NCI-H1417 treated with DMSO at 0.1 percent for 48 hours (cell line): ENCODE data around the gene TRABD2B.
A peak's percentile ranks its signal among the peaks of the same experiment; 100 is the strongest.

Experiments used
- DNase-seq: peaks from one replicate; lab custom pipeline; 2025; lab: John Stamatoyannopoulos, UW

Gene TRABD2B

DNA sequence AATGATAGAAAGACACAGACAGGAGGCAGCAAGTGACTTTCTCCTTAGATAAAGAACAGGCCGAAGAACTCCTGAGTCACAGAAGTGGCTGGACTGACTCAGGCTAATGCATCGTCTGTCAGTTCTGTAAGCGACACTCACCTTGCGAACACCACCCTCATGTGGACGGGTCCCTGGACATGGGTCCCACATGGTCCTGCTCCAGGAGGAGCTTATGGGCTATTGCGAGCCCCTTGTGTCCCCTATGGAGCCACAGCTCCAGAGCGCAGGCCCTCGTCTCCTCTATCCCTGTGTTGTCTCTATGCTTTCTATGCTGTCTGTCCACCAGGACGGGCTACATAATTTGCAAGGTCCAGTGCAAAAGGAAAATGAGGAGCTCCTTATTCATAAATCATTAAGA, 85.8 kb downstream of the TRABD2B start:
- no peak for DNase-seq

DNA sequence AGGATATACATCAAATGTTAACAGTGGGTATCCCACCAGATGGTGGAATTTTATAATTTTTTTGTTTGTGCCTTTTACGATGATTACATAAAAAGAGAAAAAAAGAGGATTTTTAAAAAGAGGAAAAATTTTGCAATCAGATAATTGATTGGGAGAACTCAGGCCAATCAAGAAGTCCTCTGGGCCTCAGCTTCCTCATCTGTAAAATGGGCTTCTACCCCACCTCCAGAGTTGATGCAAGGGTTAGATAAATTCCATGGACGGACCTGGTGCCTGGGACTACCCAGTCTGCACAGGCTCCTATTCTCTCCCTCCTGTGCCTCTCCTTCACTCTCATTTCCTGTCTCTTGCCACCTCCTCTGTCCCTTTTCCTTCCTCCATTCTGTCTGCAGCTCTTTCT, 88.9 kb downstream of the TRABD2B start:
- DNase-seq = no peak

DNA sequence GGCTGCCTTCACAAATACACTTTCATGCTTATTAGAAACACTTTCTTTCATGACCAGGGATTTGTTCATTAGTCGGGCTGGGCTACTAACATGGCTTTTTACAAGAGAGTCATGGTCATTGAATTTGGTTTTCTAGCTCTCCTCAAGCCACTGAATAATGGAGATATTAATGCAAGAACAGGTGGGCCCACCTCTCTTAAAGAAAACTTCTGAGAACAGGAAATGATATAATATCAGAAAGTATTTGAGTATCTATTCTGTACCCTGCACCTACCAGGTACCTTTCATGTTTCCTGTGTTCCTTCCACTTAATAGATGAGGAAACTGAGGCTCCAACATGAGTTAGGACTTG, 90.0 kb downstream of the TRABD2B start:
- DNase-seq = no peak

DNA sequence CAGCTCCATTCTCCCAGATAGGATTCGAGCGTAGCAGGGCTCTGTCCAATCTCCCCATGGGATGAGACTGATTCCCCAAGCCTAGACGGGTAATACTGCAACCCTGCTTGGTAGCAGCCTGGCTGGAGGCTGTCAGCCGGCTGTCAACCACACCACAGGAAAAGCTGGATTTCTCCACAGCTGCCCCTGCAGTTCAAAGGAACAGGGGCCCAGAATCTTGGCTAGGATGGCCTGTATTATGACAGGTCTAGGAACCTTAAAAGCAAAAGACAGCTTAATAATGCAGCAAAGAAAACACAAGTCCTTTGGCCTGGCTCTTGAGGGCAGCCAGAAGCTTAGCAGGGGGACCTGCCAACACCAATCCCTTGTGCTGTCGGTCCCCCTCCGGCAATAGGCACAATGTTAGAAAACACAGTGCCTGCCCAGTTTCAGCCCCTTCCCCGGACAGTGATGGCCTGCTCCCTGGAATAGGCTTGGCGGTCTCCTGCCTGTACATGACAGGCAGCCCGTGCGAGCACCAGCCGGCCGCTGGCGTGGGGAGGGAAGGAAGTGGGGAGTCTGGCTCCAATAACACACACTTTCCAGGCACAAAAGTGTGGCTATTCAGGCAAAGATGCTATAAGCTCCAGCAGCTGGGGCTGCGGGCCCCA, 90.5 kb downstream of the TRABD2B start:
- no peak for DNase-seq

DNA sequence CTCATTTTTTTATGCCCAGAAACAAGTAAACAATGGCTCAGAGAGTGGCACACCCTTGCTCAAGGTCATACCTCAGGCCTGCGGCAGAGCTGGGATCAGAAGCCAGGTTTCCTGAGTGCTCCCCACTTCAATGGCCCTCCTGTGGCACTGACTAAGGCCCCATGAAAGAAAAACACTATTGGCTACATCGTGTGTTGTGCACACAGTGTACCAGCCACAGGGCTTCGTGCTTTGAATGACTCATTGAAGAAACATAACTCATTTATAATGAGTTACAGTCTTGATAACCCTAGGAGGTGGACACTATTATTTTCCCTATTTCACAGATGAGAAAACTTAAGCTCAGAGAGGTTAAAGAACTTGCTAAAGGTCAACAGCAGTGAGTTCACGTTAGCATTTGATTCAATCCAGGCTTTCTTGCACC, 91.2 kb downstream of the TRABD2B start:
- no peak for DNase-seq

DNA sequence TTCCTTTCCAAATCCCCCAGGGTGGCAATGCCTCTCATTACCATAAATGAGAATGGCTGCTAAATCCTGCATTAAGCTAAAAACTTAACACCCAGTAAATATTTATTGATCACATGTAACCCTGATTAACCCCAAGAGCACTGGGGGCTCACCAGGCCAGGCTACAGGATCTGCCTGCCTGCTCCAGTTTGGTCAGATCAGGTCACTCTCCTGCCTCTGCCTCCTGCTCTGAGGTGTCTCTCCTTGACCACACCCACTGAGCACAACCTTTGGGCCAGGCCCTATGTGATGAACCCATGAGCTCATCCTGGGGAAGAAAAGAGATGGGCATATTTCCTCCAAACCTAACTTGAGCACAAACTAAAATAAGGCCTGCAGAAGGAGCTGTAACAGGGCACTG, 93.5 kb downstream of the TRABD2B start:
- no peak for DNase-seq

DNA sequence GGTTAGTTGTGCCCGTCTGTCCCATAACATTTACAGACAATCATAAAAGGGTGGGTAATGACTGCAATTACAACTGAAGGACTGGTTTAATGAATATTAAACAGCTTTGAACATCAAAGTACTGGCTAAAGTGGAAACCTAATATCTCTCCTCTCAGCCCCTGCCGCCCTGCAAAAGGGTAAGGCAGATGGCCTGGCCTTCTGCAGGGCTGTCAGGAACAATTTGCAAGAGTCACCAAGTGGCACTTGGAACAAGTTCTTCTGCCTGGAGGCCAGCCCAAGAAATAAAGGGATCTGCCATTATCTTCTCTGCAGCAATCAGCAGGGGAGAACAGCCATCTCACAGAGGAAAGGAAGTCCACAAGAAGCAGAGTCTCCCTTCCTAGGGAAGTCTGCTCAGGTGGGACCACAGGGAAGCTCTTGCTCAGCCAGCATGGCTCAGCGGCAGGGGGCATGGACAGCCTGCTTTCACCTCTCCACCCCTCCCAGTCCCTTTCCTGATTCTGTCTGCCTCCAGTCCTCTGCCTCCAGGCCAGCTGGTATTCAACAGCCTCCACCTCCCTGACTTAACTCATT, 96.1 kb downstream of the TRABD2B start:
- DNase-seq = peak; percentile 34

DNA sequence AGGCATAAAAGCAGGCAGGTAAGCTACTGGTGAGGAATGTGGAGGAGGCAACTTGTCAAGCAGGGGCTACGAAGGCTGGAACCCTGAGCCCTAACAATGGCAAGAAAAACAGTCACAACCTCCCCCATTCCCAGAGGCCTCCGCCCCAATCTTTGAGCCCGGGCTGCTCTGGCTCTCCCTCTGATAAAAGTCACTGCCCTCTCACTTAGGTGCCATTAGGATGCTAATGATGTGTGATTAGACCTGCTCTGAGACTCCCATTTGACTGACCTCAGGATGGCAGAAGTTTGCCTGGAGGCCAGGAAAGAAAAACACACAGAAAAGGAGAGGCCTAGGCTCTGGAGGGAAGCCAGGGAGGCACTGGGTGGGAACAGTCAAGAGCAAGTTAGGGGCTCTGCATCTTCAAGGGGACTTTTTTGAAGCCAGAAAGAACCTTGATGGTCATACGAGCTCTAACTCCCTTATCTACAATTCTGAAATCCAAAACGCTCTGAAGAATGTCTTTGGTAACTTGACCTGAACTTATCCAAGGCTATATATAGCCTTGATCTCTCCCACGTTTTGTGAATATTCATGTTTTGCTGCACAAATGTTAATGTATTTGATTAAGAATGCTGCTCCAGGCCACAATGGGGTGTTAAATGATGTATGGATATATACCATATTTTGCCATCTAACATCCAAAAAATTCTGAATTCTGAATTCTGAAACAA, 98.9 kb downstream of the TRABD2B start:
- DNase-seq = no peak

DNA sequence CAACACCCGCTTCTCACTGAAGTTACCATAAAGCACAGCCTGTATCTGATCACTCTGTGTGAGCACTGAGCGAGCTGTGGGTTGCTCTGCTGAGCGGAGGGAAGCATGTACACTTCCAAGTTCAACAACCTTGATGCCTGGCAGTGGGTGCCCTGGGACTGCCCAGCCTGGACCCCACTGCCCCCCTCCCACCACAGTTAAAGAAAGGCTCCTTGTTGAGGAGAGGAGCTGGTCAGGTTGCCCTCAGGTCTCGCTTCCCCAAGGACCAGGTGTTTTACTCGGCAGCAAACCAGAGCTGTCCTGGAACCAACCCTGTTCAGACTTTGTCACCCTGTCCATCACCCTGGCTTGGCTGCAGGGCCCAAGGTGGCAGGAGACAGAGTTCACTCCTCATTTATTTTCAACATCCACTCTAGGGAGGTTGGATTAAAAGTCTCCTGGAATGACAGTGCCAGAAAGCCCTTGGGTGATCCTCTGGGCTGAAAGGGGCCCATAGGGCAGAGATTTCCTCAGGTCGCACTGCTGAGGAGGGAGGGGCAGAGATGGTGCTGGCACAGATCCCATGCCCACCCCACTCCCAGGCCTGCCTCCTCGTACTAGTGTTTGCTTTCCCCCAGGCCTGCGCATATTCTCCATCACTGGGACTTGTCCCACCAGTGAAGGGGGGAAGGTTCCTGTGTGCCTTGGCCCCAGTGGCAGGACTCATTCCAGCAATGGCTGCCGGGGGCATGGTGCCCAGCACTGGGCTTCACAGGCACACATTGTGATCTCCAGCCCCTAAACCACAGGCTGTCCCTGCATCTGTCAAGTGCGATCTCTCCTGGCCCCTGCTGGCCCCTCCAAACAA, 101.7 kb downstream of the TRABD2B start:
- DNase-seq = no peak

DNA sequence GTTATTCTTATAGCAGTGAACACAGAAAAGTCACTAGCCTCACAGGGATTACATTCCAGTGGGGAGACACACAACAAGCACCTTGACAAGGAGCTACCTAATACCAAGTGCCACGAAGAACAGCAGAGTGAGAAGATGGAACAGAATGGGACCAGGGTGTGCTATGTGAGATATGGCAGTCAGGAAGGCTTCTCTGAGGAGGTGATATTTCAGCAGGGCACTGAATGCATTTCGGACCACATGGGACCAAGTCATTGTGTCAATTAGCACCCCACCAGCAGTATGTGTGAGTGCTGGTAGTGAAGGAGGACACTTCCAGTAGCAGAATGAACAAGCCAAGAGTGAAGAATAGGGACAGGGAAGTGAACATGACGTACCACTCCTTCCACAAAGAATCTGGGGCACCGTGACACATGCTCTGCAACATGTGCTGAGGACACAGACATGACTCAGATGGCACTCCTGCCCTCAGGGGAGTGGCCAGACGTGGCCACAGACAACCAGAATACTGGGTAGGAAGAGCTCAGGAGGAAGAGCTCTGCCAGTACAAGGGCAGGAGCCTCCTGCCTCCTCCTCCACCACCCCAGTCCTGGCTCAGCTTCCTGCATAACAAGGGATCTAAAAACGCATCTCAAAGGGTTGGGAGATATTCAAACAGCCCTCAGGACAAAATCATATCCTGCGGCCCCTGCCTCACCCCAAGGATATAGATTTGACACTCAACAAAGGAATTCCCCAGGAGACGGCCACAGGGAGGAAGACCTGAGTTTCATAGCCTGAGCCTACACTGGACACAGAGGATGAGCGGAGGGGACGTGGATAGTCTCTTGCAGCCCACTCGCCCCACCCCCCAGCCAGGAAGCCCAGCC, 102.5 kb downstream of the TRABD2B start:
- no peak for DNase-seq

DNA sequence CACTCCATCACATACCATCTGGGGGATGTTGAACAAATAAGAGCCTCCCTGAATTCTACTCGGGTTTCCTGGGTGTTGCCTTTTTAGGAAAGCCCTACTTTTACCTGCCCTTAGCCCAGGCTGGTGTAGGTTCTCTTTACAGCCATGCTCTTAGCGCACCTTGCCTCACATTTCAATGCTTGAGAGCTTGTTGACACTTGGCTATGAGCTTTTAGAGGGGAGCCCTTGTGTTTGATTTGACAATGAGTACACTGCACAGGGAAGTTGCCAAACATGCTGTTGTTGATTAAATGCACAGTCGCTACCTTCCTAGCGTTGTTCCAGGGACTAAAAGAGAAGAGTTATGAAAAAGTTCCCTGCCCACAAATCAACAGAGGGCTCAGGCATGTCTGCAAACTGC, 103.8 kb downstream of the TRABD2B start:
- no peak for DNase-seq

DNA sequence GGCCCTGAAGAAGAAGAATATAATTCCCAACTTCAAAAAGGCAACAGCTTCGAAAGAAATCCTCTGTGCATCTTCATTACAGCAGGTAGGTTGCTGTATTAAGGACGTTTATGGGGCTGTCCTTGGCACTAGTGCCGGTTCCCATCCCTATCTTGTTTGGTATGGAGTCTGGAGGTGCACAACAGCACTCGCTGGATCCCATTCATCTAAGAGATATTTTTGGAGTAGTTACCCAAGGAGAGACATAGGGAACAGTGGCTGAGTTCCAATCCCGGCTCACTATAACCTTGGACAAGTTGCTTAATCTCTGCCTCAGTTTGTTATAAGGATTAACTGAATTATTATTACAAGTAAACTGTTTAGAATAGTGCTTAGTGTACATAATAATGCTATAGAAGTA, 106.4 kb downstream of the TRABD2B start:
- no peak for DNase-seq

DNA sequence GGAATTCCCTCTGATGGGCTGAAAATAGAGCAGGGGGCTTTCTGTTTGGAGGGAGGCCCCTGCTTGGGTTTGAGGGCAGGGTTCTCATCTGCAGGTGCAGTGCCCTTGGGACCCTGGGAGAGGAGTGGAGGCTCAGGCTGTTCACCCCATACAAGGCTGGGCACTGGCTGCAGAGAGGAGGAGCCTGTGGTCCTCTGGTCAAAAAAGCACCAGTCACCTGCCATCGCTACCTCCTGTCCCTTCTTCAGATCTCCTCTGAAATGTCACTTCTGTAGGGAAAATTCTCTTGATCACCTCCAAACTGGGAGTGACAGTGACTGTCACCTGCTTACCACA, 108.9 kb downstream of the TRABD2B start:
- no peak for DNase-seq

DNA sequence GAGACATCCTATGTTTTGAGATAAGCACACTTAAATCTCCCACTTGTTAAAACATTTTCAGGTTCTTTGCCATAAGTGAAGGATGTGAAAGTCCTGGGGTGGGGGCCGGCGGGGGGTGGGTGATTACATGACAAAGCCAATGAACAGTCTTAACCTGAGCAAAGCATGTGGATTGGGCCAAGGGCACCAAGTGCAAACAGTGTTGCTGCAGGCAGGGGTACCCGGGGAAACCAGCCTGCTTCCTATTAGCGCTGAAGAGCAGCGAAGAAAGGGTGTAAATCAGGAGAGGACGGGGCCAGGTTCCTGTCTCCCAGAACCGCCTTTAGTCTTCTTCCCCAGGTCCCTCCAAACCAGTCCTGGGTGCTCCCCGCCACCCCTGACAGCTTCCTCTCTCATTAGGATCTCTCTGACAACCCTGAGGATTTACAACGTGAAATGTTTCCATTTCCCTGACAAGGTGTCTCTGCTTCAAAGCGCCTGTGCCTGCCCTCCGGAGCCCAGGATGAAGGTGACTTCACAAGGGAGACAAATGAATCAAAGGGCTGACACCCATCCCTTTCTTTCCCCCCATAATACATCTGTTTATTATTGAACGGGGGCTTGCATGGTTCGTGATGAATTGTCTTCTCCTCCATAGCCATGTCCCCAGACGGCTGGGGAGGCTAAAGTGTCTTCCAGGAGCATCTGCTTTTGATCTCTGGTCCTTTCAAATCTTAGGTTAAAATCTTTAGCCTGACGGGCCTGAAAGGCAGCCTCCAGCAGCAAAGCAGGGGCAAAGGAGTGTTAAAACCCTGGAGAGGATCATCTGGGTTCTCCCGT, 109.5 kb downstream of the TRABD2B start:
- no peak for DNase-seq

DNA sequence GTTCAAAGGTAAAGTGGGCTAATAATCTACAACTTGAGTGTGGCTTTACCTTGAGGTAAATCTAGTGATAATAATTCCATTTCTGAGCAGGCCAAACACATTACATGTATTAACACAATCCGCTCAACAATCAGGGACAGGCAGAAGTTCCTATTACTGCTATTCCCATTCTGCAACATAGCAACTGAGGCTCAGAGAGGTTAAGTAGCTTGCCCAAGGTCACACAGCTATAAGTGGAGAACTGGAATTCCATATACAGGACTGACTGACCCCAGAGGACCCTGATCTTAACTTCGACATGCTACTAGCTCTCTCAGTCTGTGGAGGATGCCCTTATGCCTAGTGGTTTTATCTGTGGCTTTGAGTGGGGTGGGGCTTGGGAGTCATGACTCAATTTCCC, 110.1 kb downstream of the TRABD2B start:
- DNase-seq = no peak

DNA sequence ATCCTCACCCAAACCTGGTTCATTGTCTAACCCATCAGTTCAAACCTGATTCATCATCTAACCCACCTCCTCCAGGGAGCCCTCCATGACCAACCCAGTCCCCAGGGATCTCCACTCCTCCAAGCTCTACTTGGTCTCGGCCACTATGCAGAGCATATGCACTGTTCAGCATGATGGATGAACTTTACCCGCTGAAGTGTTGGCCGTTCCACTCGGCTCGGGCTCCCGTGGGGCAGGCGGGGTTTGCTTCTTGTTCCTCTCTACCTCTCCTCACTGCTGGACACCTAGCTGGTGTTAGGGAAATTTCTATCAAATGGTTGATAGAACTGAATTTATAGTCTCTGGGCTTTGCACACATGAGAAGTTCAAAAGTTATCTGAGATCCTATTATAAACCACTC, 111.0 kb downstream of the TRABD2B start:
- DNase-seq = no peak

DNA sequence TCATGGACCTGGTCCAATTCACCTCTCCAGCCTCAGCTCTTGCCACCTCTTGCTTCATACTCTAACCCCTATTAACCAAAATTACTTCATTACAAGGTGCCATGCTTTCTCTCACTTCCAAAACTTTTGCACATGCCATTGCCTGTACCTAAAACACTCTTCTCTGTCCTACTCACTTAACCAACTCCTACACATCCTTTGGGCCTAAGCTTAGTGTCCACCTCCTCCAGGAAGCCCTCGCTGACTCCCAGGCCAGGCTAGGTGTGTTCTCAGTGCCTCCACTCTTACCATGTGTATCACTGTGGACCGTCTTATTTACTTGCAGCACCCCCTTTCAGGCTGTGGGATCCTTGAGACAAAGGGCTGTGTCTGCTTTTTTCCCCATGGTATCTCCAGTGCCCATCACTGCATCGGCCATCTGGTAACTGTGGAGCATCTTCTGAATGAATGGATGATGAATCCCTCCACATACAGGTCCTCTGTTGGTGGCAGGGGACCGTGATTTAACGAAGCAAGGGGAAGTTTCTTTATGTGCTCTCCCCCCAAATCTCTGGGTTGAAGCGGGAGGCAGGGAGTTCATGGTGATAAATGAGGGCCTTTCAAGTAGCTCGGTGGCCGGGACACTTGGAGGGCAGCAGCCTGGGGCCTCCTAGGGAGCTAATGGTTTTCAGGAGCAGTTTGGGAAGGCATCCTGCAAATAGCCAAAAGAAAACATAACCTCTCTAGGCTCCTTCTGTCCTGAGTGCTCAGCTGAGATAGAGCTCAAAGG, 111.9 kb downstream of the TRABD2B start:
- DNase-seq = no peak

DNA sequence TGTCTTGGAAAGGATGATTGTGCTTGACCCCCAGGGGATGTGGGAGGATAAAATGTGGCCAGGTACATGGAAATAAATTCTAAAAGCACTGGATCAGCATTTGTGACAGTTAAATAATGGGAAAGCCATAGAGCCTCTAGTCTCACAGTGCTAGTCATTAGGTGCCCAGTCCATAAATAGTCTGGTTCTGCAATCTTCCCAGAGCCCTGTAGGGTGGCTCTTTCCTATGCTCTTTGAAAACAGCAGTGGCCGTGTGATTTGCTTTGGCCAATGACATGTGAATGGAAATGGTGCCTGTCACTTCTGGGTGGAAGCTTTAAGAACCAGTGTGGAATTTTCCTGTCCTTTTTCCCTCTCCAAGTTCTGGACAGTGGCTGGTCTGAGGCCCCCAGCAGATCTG, 113.2 kb downstream of the TRABD2B start:
- no peak for DNase-seq

DNA sequence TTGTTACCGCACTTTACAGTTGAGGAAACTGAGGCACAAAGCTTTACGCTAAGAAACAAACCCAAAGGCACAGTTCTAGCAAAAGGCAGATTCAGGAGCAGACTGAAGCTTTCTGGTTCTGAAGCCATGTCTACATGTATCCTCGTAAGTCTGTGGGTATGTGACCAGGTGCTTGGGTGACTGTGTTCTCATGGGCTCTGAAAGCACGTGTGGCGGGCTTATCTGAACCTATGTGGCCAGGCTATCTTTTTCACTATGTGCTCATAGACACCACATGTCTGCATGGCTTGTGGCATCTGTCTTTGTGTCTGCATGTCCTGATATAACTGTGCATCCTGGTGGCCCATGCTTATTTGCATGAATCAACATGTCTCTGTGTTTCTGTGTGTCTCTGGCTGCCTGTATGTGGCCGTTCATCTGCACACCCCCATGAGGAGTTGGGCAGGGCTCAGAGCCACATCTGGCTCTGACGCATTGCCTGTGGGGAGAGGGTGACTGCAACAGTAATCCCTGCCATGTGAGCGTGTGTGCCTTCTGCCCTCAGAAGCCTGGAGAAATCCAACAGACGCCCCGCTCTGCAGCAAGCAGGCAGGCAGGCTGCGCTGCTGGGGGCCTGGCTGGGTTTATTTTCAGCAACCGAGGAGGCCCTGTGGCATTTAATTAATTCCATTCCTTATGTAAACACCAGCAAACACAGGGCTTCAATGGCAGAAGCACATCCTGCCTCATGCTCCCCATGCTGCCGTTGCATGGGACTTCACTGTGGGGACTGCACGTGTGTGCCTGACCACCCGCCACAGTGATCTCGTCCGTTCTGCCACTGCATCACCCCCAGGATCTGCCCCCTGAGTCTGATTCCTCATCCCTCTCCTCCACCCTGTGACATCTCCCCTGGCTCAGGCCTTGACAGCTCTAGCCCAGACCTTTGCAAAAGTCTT, 115.4 kb downstream of the TRABD2B start:
- no peak for DNase-seq
